H54 (cell line): ENCODE measurements around the gene BDH1.

Experiments
- DNase-seq: peaks from one replicate; pipeline ENCODE4 v3.0.0; 2011; ENCODE audit warnings: low spot score, mixed read lengths; ENCODE audit not compliant: insufficient read length
- FAIRE-seq: peaks from 3 replicates; lab custom pipeline; 2011; peaks lifted over from hg19 to GRCh38; lab: Jason Lieb, UNC
- POLR2A ChIP-seq: IDR thresholded peaks from 2 replicates; pipeline ENCODE4 v1.6.1; 2011; ENCODE audit warnings: low read depth, mild to moderate bottlenecking, low read length

The BDH1 gene

DNA sequence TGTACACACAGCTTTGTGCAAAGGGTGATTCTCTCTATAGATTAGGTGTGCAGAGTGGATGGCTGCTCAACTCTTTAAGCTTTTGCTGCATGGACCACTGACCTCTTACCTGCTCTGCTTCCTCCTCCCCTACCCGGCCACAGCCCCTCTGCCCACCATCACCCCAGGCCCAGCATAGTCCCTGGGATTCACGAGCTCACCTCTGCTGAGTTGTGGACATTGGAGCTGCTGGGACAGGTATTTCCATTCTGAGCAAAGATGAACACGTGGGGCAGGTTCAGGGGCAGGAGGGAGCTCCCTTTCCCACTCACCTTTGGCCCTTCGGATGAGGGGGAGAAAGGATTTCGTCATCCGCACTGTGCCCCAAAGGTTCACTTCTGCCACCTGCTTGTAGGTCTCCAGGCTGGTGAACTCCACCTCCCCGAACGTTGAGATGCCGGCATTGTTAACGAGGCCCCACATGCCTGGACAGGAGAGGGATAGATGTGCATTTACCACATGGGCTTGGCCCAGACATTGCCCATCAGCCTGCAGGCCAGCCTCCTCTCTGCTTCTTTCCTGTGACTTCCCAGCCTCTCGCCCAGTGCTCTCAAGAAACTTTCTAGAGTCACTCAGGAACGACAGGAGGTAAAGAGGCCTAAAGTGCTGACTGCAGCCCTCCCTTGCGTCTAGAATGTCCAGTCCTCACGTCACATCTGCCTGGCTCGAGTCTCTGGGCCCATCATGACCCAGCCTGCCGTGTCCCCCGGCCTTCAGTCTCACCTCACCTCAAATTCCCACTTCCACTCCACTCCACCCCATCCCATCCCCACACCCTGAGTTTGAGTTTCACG, 41.6 kb downstream of the BDH1 start:
- DNase-seq (no peak), FAIRE-seq (no peak)
- no peak for TF ChIP-seq POLR2A

GRCh38 chr3:197512691-197513571, 42.8 kb downstream of the BDH1 start:
- DNase-seq: no peak
- FAIRE-seq: no peak
- TF ChIP-seq POLR2A: no peak

GRCh38 chr3:197511853-197512635, 43.7 kb downstream of the BDH1 start:
- no peak for DNase-seq
- TF ChIP-seq POLR2A: no peak
- FAIRE-seq: no peak

DNA sequence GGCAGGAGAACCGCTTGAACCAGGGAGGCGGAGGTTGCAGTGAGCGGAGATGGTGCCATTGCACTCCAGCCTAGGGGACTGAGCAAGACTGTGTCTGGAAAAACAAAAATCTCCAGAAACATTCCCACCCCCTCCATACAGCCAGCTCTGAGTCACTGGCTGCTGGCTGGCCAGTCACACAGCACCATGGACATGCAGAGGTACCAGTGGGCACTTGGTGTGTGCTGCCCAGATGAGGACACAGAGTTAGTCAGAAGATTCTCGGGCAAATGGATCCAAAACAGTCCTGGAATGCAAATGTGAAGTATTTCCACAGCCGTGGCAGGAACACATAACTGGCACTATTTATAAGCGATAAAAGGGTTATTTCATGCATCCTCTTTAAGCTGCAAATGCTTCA, 44.6 kb downstream of the BDH1 start:
- no peak for TF ChIP-seq POLR2A
- FAIRE-seq (peak; percentile 57), DNase-seq (peak; percentile 90)

- DNase-seq (no peak), FAIRE-seq (no peak)
- no peak for TF ChIP-seq POLR2A
Measured at GRCh38 chr3:197510642-197511018, 45.1 kb downstream of the BDH1 start.

GRCh38 chr3:197508924-197509775, 46.6 kb downstream of the BDH1 start:
- FAIRE-seq: no peak

DNA sequence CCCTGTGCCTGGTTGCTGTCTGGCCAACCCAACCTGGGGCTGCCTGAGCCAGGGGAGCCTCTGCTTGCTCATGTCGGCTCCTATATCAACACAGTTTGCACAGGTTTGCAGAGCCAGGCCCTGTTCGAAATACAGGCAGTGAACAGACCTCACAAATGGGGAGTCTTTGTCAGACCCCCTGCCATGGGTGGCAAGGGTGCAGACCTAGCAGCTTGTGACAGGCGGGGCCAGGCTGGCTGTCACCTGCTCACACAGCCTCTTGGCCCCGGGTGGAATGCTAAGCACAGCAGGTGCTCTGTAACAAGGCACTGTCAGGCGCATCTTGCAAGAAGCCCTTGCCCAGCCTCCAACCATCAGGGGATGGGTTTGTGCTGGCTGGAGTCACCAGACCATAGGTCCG, 47.3 kb downstream of the BDH1 start:
- DNase-seq (no peak), FAIRE-seq (no peak)
- TF ChIP-seq POLR2A: no peak

More at GRCh38 chr3:197508924-197509775, 46.6 kb downstream of the BDH1 start:
- no peak for TF ChIP-seq POLR2A
- DNase-seq: no peak

DNA sequence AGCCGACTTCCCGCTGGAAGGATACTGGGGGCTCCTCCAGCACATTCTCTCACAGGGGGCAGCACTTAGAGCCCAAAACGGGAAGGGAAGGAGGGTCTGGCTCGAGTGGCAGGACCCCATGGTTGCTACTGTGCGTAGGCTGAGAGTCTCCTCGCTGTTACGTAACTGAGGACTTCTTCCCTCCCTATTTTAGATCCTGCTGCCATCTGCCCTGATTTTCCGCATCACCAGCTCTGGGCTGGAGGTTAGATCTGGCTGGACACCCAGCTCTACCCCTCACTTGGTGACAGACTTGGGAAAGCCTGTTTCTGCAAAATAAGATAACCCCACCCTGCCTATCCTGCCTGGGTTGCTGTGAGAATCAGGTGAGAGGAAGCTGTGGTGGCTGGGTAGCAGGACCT, 47.7 kb downstream of the BDH1 start:
- no peak for DNase-seq

DNA sequence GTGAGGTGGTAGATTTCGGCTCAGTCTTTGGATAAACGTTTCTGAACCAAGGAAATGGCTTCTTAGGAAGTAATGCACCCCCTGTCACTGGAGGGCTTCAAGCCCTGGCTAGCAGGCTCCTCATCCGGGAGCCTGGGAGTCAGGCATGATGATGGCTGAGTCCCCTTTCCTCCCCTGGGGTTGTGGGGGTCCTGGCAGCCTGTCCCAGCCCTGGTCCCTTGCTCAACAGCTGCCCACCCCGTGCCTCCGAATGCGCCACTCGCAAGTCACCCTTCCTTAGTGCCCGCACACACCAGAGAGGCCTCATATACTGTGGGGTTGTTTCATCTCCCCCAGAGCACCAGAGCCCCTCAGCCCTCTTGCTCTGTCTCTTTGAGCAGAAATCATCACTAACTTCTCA, 48.2 kb downstream of the BDH1 start:
- no peak for TF ChIP-seq POLR2A
- DNase-seq (no peak), FAIRE-seq (no peak)

More for the DNA sequence above, 47.7 kb downstream of the BDH1 start:
- no peak for FAIRE-seq
- no peak for TF ChIP-seq POLR2A

DNA sequence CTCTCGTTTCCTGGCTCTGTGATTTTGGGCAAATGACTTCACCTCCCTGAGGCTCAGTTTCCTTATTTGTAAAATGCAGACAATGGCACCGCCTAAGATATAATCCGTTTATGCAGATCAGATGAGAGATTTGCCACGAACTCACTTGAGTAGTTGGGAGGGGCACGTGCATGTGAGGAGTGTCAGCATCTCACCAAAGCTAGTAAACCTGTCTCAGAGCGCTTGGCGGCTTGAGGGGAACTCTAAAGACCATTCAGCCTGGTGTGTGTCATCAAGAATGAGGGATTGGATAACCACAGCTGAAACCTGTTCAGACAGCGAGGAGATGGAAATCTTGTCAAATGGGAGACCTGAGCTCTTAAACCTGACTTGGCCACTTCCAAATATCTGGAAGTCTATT, 48.7 kb downstream of the BDH1 start:
- FAIRE-seq (no peak), DNase-seq (no peak)
- no peak for TF ChIP-seq POLR2A

GRCh38 chr3:197505796-197506548, 49.8 kb downstream of the BDH1 start:
- no peak for FAIRE-seq
- no peak for TF ChIP-seq POLR2A
- no peak for DNase-seq

DNA sequence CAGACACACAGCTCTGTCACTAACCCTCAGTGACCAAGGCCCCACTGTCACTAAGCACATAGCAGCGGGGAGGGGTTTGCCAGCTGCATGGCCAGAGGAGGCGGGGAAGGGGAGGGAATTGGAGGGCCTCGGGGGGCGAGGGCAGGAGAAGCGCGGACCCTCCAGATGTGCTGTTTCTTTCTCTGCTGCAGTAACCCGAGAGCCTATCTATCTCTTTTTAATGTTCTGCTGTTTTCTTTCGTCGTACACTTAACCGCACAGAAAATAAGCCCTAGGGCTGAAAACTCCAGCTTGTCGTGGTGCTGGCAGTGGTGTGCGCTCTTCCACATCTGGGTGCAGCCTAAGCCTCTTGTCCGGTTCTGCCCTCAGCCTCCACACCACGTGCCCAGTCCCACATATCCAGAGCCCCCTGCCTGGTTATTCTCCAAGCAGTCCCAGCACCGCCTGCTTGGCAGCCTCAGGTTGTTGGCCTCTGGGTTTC, 51.1 kb downstream of the BDH1 start:
- DNase-seq: no peak
- no peak for TF ChIP-seq POLR2A
- FAIRE-seq: no peak
